Activated T-cell treated with anti-CD3 and anti-CD28 coated beads for 48 hours (primary cell): Measurements from ENCODE around the gene ARAF.
"Not testable (repeated sequence)": the region's sequence is repeated elsewhere in the genome, so short reads cannot be mapped to it uniquely, and the experiment has no call there.

Source experiments
- DNase-seq: peaks from one replicate; pipeline ENCODE4 v3.0.0-alpha.2; 2020; ENCODE audit warnings: low read depth

ARAF gene

DNA sequence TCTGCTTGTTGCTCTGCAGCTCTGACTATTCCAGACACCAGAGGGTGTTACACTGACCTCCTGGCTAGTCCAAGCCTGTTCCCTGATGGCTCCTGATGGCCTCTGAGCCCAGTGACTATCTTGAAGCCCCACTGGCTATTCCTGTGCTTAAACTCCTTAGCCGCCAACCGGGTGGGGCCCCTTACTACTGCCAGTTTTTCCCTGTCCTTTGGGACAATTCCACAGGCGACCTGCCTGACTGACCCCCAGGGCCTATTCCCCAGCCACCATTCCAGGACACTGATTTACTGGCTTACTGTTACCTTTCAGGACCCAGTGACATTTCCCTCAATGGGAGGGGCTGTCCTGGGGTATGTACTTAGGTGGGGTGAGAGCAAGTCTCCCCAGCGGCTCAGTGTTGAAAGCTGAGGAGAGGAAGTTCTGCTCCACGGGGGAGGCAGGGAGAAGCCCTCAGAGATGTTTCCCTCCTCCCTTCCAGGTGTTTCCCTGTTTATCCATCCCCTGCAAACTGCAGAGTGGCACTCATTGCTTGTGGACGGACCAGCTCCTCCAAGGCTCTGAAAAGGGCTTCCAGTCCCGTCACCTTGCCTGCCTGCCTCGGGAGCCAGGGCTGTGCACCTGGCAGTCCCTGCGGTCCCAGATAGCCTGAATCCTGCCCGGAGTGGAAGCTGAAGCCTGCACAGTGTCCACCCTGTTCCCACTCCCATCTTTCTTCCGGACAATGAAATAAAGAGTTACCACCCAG lies 25.2 kb downstream of the ARAF start:
- no peak for DNase-seq

DNA sequence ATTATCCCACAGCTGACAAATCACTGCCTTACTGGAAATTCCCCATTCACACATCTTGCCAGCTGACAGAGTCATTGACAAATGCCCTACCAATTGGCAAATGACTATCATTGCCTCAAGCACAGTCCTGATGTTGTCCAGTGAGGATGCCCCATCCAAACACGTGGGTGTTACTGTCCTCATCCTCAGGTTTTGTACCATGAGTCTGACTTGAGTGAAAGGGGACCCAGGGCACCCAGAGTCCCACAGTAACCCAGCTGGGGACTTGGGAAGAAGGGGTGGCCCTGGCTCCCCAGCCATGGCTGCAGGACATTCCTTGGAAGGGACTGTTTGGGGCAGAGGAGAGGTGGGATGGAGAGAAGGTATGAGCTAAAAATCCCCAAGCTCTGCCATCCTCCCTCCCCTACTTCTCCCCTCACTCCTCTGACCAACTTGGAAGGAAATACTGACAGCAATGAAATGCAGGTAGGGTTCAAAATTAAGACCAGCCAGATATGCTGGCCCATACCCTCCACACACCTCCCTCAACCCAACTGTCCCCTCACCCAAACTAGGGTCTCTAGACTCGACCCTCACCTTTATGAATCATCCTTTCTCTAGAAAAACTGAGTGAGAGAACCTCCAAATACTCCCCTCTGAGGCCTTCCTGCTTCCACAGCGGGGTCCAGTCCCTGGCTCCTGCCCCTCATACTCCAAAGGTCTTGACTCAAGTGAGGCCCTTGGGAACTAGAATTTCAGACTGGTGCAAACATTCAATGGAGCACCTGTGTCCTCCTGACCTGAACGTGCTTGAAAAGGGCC lies 26.3 kb downstream of the ARAF start:
- DNase-seq, result no peak

DNA sequence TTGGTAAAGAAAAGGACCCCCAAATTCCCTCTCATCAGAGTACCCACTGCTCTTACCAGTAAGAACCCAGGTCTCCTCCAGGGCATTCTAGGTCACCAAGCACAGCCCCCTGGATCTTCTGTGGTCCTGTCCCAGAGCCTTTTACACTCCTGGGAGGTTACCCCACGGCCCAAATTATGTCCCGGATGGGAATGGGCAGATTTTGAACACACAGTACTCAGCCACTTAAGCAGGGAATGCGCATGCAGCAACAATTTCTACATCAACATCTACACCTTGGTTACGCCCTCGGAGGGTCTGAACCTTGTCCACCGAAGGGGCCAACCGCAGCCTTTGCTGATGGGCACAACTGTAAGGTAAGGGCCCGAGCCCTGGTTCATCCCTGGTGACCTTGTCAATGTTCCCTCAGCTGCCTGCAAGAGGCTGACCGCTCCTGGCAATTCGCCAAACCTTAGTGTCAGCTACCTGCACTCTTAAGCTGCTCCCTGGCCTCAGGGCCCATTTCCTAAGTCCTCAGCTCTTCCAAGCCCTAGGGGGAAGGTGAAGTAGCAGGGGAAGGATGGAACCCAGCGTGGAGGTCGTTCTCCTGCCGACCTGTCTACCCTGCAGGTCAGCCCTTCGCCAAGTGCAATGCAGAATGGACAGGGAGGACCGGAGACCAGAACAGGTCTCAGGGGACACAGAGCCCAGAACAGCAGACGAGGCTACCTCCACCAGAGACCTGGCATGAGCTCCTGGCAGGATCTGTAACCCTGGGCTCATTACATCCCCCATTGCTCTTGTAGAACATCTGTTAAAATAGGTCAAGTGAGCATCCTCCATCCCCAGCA lies 27.1 kb downstream of the ARAF start:
- DNase-seq, result no peak

DNA sequence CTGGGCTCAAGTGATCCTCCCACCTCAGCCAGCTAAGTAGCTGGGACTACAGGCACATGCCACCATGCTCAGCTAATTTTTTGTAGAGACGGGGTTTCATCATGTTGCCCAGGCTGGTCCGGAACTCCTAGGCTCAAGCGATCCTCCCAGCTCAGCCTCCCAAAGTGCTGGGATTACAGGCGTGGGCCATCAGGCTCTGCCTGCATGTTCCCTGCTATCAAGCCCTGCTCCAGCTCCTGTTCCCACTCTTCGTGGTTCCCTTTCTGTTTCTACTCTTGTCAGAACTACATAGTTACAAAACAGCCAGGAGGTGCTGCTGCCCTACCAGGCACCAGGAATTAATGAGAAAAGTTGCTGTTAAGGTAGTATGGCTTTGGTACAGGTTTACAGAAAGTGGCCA lies 30.0 kb downstream of the ARAF start:
- no peak for DNase-seq

DNA sequence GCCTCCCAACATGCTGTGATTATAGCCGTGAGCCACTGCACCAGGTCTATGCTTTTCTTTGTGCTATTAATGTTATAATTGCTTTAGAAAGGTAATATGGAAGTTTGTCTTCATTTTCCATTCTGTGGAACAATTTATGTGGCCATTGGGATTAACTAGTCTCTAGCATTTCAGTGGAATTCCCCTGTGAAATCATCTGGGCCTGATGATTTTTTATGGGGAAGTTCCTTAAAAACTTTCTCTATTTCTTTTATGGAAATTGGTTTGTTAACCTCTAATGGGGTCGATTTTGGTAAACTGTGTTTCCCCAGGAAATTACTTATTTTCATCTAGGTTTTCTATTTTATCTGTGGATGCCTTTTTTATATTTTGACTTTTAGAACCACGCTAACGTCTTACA lies 32.5 kb downstream of the ARAF start:
- no peak for DNase-seq

DNA sequence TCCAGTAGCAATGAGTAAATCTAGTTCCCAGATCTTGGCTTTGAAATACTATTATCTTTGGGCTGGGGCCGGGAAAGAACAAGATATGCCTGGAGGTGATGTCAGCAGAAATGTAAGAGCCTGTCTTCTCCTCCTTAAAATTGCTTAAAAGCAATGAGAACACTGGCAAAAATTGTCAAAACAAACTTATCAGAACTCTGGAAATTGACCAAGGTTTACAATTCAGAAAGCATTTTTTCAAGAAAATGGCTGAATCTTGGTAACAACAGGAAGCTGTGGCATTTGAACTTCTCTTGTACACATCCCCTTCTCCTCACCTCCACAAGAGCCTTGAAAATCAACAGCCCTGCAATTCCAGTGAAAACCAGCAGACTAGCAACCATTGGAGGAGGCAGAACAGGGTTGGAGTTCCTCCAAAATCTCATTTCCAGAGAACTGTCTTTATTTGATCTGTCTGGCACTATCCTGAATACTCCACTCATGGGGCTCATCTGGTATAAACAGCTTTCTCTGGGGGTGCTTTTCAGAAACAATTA lies 34.8 kb downstream of the ARAF start:
- DNase-seq, result no peak

DNA sequence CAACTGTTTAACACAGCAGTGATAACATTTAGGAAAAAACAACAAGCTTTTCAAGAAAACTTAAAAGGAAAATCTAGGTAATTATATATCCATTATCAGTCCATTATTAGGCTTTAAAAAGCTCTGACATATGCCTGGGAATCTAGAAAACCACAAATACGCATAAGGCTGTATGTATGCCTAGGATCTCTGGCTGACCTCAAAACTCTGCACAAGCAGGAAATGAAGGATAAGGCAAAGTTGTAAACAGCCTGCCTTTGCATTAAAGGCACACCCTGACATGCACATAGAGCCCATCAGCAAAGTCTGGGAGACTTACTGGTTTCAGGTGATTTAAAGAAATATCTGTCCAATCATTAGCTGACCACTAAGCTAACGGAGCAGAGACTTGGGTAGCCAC lies 35.3 kb downstream of the ARAF start:
- no peak for DNase-seq

DNA sequence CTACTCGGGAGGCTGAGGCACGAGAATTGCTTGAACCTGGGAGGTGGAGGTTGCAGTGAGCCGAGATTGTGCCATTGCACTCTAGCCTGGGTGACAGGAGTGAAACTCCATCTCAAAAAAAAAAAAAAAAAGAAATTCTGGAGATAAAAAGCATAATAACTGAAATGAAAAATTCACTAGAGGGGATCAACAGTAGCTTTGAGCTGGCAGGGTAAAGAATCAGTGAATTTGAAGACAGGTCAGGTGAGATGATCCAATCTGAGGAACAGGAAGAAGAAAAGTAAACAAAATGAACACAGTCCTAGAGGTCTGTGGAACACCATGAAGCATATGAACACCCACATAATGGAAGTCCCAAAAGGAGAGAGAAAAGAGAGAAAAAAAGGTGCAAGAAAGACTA lies 36.2 kb downstream of the ARAF start:
- no peak for DNase-seq

DNA sequence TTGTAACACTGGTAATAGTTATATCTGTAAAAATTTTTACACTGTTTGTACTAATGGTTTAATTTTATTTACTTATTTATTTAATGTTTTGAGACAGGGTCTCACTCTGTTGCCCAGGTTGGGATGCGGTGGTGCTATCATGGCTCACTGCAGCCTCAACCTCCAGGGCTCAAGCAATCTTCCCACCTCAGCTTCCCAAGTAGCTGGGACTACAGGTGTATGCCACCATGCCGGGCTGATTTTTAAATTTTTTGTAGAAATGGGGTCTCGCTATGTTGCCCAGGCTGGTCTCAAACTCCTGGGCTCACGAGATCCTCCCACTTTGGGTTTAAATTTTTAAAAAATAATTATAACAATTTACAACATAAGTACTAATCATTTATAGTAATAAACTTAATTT lies 42.1 kb downstream of the ARAF start:
- DNase-seq, result not testable (repeated sequence)

DNA sequence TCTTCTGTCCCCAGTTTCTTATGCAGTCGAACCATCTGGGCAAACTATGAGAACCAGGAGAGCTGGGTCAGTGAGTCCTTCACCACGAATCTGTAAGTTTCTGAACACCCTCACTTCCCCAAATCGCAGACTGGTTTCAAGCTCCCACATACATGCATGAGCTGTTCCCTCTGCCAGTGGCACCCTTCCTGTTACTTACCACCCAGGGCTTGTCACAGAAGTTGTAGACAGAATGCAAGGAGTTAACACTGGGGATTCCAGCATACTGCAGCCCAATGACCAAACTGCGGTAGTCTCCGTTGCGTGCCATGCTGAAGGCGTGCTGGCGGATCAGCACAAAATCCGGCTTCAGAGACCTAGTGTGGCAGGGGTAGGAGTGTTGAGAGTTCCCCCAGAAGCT lies 44.0 kb downstream of the ARAF start:
- DNase-seq, result no peak

DNA sequence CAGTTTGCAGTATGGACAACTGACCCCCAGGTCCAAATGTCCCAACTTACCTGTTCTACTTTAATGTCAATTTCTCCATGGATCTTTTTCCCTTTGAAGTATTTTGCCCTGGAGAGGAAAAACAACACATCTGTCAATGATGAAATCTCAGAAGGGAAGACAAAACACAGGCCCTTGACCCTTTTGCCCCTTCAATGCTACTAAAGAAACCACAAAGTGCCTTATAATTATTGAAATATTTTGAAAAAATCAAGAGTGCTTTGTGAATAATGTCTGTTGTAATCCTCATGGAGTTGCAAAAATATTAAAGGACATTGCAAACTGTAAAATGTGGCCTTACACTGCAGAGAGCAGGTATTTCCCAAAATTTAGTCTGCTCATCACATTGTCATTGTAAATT lies 46.1 kb downstream of the ARAF start:
- DNase-seq, result no peak

DNA sequence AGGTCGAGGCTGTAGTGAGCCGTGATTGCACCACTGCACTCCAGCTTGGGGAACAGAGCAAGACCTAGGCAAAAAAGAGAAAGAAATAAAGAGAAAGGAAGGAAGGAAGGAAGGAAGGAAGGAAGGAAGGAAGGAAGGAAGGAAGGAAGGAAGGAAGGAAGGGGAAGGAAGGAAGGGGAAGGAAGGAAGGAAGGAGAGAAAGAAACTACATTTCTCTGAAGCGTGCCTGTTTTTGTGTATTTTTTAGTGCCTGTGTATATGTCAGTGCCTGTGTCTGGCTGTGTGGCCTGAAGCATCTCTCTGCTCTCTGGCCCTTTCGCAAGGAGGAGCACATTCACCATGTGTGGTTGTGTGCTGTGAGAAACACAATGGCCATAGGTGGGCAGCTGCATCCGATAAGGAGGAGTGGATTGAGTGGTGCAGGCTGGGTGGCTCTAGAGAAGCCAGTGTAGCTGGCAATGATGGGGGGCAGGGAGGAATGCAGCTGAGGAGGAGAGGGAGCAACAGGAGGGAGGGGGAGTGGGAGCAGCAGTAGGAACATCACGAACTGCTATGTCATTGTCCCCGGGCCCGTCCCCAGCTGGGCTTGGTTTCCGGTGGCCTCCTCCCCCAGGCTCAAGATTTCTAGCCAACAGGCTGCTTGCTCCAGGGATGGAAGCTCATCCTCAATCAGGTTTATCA lies 47.3 kb downstream of the ARAF start:
- no peak for DNase-seq

DNA sequence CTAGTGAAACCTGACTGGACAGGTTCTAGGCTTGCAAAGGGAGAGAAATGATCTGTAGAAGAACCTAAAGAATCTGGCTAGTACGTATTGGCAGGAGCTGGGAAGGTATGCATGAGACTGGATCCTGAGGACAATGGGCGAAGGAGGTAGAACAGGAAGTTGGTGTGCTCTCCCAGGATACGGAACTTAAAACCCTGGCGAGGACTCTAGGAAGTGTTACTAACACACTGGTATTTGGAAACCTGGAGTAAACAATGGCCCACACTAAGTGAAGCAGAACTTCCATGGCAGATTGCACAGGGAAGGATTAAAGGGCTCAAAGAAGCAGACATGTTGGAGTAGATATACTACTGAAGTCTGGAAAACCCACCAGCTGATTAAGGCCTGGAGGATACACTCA lies 49.5 kb downstream of the ARAF start:
- DNase-seq, result no peak

DNA sequence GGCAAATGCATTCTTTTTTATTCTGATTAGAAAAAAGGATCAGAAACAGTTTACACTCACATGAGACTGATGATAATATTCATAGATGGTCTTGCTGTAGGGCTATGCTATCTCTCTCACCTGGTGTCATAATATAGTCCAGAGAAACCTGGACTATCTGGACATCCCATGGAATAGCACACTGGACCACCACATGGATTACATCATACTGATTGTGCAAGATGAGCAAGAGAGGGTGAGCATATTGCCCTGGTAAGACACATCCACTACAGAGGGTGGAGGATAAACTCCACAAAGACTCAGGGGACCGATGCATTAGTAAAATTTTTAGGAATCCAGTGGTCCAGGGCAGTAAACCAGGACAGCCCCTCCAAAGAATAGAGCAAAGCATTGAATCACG lies 50.5 kb downstream of the ARAF start:
- DNase-seq, result no peak

DNA sequence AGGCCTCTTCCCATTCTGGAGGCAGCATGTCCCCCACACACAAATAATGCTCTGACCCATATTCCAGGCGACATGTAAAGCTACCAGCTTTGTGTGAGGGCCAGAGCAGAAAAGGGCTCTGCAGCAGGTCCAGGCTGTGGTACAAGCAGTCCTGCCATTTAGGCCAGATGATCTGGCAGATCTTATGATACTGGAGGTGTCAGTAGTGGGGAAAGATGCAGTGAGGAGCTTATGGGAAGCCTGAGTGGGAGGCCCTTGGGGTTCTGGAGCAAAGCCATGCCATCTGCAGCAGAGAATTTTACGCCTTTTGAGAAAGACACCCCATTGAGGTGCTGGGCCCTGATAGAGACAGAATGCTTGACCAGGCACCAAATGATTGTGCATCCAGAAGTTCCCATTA lies 50.9 kb downstream of the ARAF start:
- DNase-seq, result no peak

DNA sequence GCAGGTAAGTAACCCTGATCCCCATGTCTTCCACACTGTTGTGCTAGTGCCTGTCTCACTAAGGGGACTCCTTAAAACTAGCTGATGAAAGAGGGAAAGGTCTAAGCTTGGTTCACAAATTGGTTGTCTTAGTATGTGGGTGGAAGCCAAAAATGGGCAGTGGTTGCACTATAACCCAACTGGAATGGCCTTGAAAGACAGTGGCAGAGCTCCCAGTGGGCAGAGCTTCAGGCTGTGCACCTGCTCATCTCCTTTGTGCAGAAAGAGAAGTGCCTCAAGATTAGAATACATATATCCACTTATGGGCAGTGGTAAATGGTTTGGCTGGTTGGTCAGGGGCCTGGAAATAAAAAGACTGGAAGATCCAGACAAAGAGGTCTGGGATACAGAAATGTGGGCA lies 51.4 kb downstream of the ARAF start:
- DNase-seq, result no peak

DNA sequence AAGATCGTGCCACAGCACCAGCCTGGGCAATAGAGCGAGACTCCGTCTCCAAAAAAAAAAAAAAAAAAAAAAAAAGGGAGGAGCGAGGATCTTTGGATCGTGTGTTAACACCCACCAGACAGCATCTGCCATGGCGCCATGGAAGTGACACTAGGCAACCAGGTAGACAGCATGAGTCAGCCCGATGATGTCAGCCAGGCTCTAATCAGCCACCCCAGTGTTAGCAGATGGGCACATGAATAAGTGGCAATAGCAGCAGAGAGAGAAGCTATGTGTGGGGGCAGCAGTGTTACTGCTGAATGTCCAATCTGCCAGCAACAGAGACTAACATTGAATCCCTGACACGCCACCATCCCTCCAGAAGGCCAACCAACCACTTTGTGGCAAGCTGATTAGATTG lies 52.1 kb downstream of the ARAF start:
- no peak for DNase-seq

DNA sequence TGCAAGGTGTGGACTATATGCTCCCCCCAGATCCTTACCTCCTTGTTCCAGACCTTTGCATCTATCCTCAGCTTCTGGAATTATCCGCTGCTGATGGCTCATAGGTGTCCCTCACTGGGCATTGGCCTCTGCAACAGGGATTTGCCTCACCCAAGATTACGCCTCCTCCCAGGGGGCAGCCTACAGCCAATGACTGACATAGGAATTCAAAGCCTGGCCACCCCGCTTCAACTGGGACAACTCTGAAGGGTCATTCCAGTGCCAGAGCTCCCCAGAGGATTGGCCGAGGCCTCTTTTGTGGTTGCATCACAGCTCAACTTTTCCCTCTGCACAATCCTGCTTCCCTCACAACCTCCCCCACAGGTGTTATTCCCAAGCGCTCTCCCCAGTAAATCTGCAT lies 53.6 kb downstream of the ARAF start:
- DNase-seq, result no peak

DNA sequence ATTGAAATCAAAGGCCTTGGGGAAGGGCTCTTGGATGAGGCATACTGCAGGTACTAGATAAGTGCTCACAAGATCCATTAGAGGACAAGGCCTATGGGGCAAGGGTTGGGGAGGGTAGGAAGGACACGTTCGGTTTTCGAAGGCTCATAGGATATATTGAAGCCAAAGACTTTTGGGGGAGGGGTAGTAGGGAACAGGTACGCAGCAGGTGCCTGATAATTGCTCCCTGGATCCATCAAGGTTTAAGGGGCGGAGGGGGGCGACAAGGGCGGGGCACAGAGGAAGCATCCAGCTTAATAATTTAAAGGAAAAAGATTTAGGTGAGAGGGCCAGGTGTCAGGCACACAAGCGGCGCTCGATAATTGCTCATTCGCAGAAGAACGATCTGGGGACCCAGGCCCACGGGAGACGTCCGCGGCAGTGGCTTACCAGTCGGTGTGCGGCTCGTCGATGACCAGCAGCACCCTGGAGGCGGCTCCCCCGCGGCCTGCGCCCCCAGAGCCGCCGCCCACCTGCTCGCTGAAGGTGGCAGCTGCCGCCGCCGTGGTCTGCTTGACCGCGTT lies 58.0 kb downstream of the ARAF start:
- DNase-seq, result no peak

DNA sequence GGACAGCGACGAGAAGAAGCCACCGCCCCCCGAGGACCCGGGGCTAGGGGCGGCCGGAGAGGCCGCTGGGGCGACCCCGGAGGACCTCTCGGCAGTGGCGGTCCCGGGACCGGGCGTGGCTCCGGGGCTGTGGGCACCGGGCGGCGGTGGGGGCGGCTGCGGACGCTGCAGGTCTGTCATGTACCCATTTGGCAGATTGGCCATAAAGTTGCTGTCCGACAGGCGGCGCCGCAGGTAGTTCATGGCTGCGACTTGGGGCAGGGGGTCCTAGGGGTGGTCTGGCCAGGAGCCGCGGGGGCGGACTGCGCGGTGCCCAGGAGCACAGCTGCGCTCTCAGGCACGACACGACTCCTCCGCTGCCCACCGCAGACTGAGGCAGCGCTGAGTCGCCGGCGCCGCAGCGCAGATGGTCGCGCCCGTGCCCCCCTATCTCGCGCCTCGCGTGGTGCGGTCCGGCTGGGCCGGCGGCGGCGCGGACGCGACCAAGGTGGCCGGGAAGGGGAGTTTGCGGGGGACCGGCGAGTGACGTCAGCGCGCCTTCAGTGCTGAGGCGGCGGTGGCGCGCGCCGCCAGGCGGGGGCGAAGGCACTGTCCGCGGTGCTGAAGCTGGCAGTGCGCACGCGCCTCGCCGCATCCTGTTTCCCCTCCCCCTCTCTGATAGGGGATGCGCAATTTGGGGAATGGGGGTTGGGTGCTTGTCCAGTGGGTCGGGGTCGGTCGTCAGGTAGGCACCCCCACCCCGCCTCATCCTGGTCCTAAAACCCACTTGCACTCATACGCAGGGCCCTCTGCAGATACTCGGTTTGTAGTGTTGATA lies 58.7 kb downstream of the ARAF start, which contains the start of gene SYN1:
Gene SYN1, minus strand, starts transcription at position 372 of the 817 bp plus-strand sequence. Its CDS starts 129 bp downstream, at position 243.
- peak; percentile 75 for DNase-seq

DNA sequence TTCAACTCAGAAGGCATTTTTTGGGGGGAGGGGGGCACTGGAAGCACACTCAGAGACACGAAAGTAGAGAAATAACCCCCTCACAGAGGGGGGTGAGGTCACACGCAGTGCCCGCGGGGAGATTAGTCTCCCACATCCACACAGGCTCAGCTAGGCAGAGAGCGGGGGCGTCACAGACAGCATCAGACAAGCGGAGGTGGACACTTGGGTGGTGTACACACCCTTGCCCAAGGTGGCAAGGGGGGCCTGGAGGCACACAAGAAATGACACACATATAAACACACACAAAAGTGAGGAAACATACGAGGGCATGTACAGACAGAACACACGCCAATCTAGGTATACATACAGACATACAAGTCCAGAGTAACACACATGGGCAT lies 59.3 kb downstream of the ARAF start:
- no peak for DNase-seq
